Activated CD8-positive, alpha-beta T cell treated with anti-CD3 and anti-CD28 coated beads for 36 hours (primary cell): ENCODE measurements around the gene GPA33. TPM values are rescaled to one million over a fixed set of nuclear protein-coding genes. Genes with fewer than 3 reads are reported as not detected.

Source experiments
- ATAC-seq: fragments of 200-7000 bp; cut with Tn5 transposase; one replicate; pipeline ENCODE4 v1.10.0; 2021; ENCODE audit warnings: mild to moderate bottlenecking, moderate library complexity
- CTCF ChIA-PET: fragments of 350-600 bp; sonication (Branson Sonifier 250); formaldehyde crosslinking; loops from one replicate; lab custom pipeline; 2021; ENCODE audit warnings: antibody characterized with exemption; lab: Charles Lee
- POLR2A ChIA-PET: fragments of 350-600 bp; sonication (Branson Sonifier 250); formaldehyde crosslinking; loops from one replicate; lab custom pipeline; 2021; ENCODE audit warnings: antibody characterized with exemption; lab: Charles Lee
- DNase-seq: peaks from one replicate; pipeline ENCODE4 v3.0.0-alpha.2; 2020
- H3K27ac Mint-ChIP-seq: one replicate; pipeline ENCODE4 v1.8.0; 2021; ENCODE audit warnings: mild to moderate bottlenecking, mixed read lengths
- H3K27me3 Mint-ChIP-seq: one replicate; pipeline ENCODE4 v1.8.0; 2021; ENCODE audit warnings: mixed read lengths
- H3K36me3 Mint-ChIP-seq: one replicate; pipeline ENCODE4 v1.8.0; 2021; ENCODE audit warnings: low read depth, mixed read lengths
- H3K4me1 Mint-ChIP-seq: one replicate; pipeline ENCODE4 v1.8.0; 2021; ENCODE audit warnings: low read depth, mixed read lengths
- H3K4me3 Mint-ChIP-seq: one replicate; pipeline ENCODE4 v1.8.0; 2021; ENCODE audit warnings: mild to moderate bottlenecking, moderate library complexity, mixed read lengths
- H3K9me3 Mint-ChIP-seq: one replicate; pipeline ENCODE4 v1.8.0; 2021; ENCODE audit warnings: mixed read lengths
- intact Hi-C: fragments of 100-400 bp; cut with micrococcal nuclease; formaldehyde crosslinking; loops from one replicate; pipeline ENCODE4 v1.10.0; 2022
- total RNA-seq, 2 experiments: library from RNA; stranded (reverse); gene quantifications; one replicate each; pipeline ENCODE4 v1.2.3, GENCODE V29; 2021
- TF ChIP-seq, protein P1 (sequence below): fragments of 200-600 bp; IDR thresholded peaks from one replicate; pipeline ENCODE4 v1.8.0; 2022; ENCODE audit warnings: antibody characterized with exemption, mild to moderate bottlenecking

GPA33 gene
- total RNA-seq, 2 experiments from 2014 or later = 0.25 TPM; not detected in 1

GRCh38 chr1:167094690-167095089 lies 4.5 kb upstream of the GPA33 start:
- TF ChIP-seq, protein P1, sequence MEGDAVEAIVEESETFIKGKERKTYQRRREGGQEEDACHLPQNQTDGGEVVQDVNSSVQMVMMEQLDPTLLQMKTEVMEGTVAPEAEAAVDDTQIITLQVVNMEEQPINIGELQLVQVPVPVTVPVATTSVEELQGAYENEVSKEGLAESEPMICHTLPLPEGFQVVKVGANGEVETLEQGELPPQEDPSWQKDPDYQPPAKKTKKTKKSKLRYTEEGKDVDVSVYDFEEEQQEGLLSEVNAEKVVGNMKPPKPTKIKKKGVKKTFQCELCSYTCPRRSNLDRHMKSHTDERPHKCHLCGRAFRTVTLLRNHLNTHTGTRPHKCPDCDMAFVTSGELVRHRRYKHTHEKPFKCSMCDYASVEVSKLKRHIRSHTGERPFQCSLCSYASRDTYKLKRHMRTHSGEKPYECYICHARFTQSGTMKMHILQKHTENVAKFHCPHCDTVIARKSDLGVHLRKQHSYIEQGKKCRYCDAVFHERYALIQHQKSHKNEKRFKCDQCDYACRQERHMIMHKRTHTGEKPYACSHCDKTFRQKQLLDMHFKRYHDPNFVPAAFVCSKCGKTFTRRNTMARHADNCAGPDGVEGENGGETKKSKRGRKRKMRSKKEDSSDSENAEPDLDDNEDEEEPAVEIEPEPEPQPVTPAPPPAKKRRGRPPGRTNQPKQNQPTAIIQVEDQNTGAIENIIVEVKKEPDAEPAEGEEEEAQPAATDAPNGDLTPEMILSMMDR = no peak
- CTCF ChIA-PET = no interaction called here
- Mint-ChIP-seq H3K9me3 (peaks cover 1% of the 10 kb centered on the region), H3K4me3 (no peak overlapping the region), H3K4me1 (peaks cover 24% of the 10 kb centered on the region), H3K27ac (no peak overlapping the region), H3K36me3 (no peaks in the 10 kb centered on the region), H3K27me3 (no peaks in the 10 kb centered on the region)
- DNase-seq (no peak), ATAC-seq (no peak)
- intact Hi-C loops = no loop called here
- POLR2A ChIA-PET = no interaction called here

DNA sequence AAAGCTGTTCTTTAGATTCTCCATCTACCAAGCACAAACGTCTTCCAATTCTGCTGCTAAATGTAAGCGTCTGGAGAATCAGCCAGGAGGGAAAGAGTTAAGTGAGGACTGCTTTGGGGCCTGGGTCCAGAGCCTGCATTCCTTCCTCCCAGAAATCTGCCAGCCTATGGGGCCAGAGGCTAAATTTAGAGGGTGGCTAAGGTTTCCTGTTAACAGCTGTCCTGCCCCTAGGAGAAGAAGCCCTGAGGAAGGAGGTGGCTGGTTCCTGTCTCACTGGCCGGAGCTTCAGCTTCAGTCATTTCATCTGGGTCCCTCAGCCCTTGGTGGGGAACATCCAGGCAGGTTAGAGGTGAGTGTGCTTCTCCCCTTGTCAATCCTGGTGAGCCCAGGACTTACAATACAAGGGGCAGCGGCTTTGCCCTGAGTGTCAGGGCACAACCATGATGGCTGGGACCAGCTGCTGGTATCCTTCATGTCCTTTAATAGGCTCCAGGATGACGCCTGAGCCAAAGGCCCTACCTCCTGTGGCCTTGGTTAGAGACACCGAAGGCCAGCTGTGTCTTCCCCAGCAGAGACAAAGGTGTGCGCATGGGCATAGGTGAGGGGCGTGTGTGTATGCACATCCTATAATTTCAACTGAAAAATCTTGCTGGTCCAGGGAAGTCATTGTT lies 3.8 kb upstream of the GPA33 start, which contains the start of gene STYXL2:
Gene STYXL2, plus strand, starts transcription at position 230 of the 671 bp plus-strand sequence. CDS start 775 bp downstream, outside the sequence.
- POLR2A ChIA-PET = no interaction called here
- H3K4me1 Mint-ChIP-seq = peaks cover 30% of the 10 kb centered on the region
- ATAC-seq = no peak
- no peak within 1 kb of the TSS for H3K4me3 Mint-ChIP-seq
- CTCF ChIA-PET = no interaction called here
- H3K9me3 Mint-ChIP-seq = peaks cover 1% of the 10 kb centered on the region
- TF ChIP-seq, protein P1 = no peak
- no peak within 1 kb of the TSS for H3K27ac Mint-ChIP-seq
- intact Hi-C loops = no loop called here
- H3K36me3 Mint-ChIP-seq = no peaks in the 10 kb centered on the region
- no peak for DNase-seq
- no peaks in the 10 kb centered on the region for H3K27me3 Mint-ChIP-seq

DNA sequence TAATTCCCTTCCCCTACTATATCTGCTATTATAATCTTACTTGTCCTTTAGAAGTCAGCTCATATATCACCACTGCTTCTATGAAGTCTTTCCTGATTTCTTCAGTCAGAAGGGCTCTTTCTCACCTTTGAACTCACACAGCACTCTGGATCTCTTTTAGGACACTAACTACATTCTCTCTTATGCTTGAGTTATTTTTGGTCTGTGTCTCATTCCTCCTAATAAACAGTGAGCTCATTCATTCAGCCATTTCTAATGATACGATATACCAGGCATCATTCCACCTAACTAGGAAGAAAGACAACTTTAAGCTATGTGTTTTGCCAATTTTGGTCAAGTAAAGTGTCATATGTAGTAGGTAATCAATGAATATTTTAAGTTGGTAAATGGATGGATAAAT lies 2.5 kb upstream of the GPA33 start:
- POLR2A ChIA-PET = interaction anchor here (0.8 kb wide), 1 partner anchor 323 kb away, joined by 4 read pairs; no protein-coding TSS in a partner anchor
- Mint-ChIP-seq H3K4me1 (peaks cover 30% of the 10 kb centered on the region), H3K9me3 (peaks cover 1% of the 10 kb centered on the region), H3K36me3 (no peaks in the 10 kb centered on the region), H3K4me3 (no peak overlapping the region), H3K27me3 (no peaks in the 10 kb centered on the region), H3K27ac (no peak overlapping the region)
- ATAC-seq (no peak), DNase-seq (no peak)
- TF ChIP-seq, protein P1 = no peak
- CTCF ChIA-PET = interaction anchor here (0.9 to 3.5 kb wide), 5 partner anchors 26 to 184 kb away, joined by 3 to 21 read pairs (median 3); no protein-coding TSS in a partner anchor
- intact Hi-C loops = no loop called here

DNA sequence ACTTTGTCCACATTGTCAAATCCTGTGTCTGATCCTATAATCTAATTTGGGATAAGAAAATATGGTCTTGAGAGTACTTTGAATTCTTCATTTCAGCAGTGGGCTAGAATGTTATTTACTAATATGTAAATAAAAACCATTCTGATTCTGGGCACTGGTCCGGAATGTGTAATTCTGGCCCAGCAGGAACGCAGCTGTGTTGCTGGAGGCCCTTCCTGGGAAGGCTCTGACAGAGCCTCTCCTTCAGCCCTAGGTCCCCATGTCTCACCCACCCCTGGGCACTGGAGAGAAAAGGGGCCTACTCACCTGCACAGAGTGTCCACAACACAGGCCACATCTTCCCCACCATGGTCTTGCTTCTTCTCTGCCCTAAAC lies 251 bp downstream of the GPA33 start:
- H3K27ac Mint-ChIP-seq = peak overlapping the region; percentile 87
- TF ChIP-seq, protein P1 = no peak
- CTCF ChIA-PET = interaction anchor here (2.3 to 3.5 kb wide), 2 partner anchors 31 to 35 kb away, joined by 9 to 21 read pairs; no protein-coding TSS in a partner anchor
- H3K4me1 Mint-ChIP-seq = peaks cover 27% of the 10 kb centered on the region
- intact Hi-C loops = no loop called here
- no peak overlapping the region for H3K4me3 Mint-ChIP-seq
- POLR2A ChIA-PET = no interaction called here
- no peaks in the 10 kb centered on the region for H3K27me3 Mint-ChIP-seq
- no peaks in the 10 kb centered on the region for H3K36me3 Mint-ChIP-seq
- ATAC-seq (no peak), DNase-seq (no peak)
- no peaks in the 10 kb centered on the region for H3K9me3 Mint-ChIP-seq

- Mint-ChIP-seq H3K36me3 (no peaks in the 10 kb centered on the region), H3K27me3 (no peaks in the 10 kb centered on the region), H3K9me3 (no peaks in the 10 kb centered on the region), H3K27ac (no peak overlapping the region), H3K4me3 (no peak overlapping the region), H3K4me1 (peaks cover 27% of the 10 kb centered on the region)
- intact Hi-C loops = no loop called here
- ChIA-PET POLR2A (interaction anchor here (0.6 kb wide), 1 partner anchor 85 kb away, joined by 4 read pairs; no protein-coding TSS in a partner anchor), CTCF (interaction anchor here (1.0 to 1.7 kb wide), 4 partner anchors 22 to 179 kb away, joined by 3 to 6 read pairs (median 4); no protein-coding TSS in a partner anchor)
- DNase-seq (no peak), ATAC-seq (no peak)
- TF ChIP-seq, protein P1 = no peak
Observed at GRCh38 chr1:167088746-167089417, 1.3 kb downstream of the GPA33 start.
